ENCODE measurements around the gene SDHA.
"Not testable (repeated sequence)": the region's sequence is repeated elsewhere in the genome, so short reads cannot be mapped to it uniquely, and the experiment has no call there.

The SDHA gene

GRCh38 chr5:233426-233825 lies 15.3 kb downstream of the SDHA start:
- CTCF ChIA-PET; POLR2A ChIA-PET; H3K4me3 ChIP-seq (ENCODE audit: control insufficient read depth in 1 of 7, extremely low read depth in 1 of 7, insufficient read depth in 4 of 7, low read depth in 2 of 7, low read length in 6 of 7); H3K27ac ChIP-seq (ENCODE audit: insufficient read depth in 1 of 2, low read depth in 1 of 2, low read length in 2 of 2, poor library complexity in 1 of 2, severe bottlenecking in 2 of 2); DNase-seq; H3K4me1 ChIP-seq (ENCODE audit: control extremely low read depth in 1 of 4, control insufficient read depth in 4 of 4, insufficient read depth in 4 of 4, low read length in 3 of 4); H3K9me3 ChIP-seq (ENCODE audit: control extremely low read depth in 1 of 5, control insufficient read depth in 4 of 5, insufficient read depth in 2 of 5, low read depth in 1 of 5, low read length in 4 of 5); H3K27me3 ChIP-seq (replicated peaks in 2 of 5; ENCODE audit: control insufficient read depth in 4 of 5, insufficient read depth in 5 of 5, low read length in 4 of 5): not testable (repeated sequence)
- WGBS (ENCODE audit: insufficient coverage): 96% methylated on average over 18 of the region's 20 CpGs
- peaks cover 18 to 84% (median 39%) of the 10 kb centered on the region in 4 experiments for H3K36me3 ChIP-seq (ENCODE audit: control insufficient read depth in 4 of 4, insufficient read depth in 4 of 4, low read length in 3 of 4)

GRCh38 chr5:234450-234849 lies 16.3 kb downstream of the SDHA start:
- no peaks in the 10 kb centered on the region for H3K4me1 ChIP-seq (ENCODE audit: control extremely low read depth in 1 of 4, control insufficient read depth in 4 of 4, insufficient read depth in 4 of 4, low read length in 3 of 4)
- ChIA-PET CTCF (no interaction called here), POLR2A (interaction anchor here (1.4 kb wide), 1 partner anchor 37 kb away, joined by 4 read pairs; the partner anchor contains the start of gene PDCD6)
- no peak overlapping the region for H3K27ac ChIP-seq (ENCODE audit: insufficient read depth in 1 of 2, low read depth in 1 of 2, low read length in 2 of 2, poor library complexity in 1 of 2, severe bottlenecking in 2 of 2)
- H3K4me3 ChIP-seq (ENCODE audit: control insufficient read depth in 1 of 7, extremely low read depth in 1 of 7, insufficient read depth in 4 of 7, low read depth in 2 of 7, low read length in 6 of 7): no peak overlapping the region
- peaks cover 13 to 81% (median 35%) of the 10 kb centered on the region in 4 experiments for H3K36me3 ChIP-seq (ENCODE audit: control insufficient read depth in 4 of 4, insufficient read depth in 4 of 4, low read length in 3 of 4)
- DNase-seq: no peak
- WGBS (ENCODE audit: insufficient coverage): 95% methylated on average over 4 of the region's 8 CpGs
- H3K9me3 ChIP-seq (ENCODE audit: control extremely low read depth in 1 of 5, control insufficient read depth in 4 of 5, insufficient read depth in 2 of 5, low read depth in 1 of 5, low read length in 4 of 5): no peaks in the 10 kb centered on the region
- H3K27me3 ChIP-seq (replicated peaks in 2 of 5; ENCODE audit: control insufficient read depth in 4 of 5, insufficient read depth in 5 of 5, low read length in 4 of 5): no peaks in the 10 kb centered on the region

GRCh38 chr5:235527-235926 lies 17.4 kb downstream of the SDHA start:
- DNase-seq; H3K27me3 ChIP-seq (replicated peaks in 2 of 5; ENCODE audit: control insufficient read depth in 4 of 5, insufficient read depth in 5 of 5, low read length in 4 of 5); H3K4me1 ChIP-seq (ENCODE audit: control extremely low read depth in 1 of 4, control insufficient read depth in 4 of 4, insufficient read depth in 4 of 4, low read length in 3 of 4); H3K27ac ChIP-seq (ENCODE audit: insufficient read depth in 1 of 2, low read depth in 1 of 2, low read length in 2 of 2, poor library complexity in 1 of 2, severe bottlenecking in 2 of 2); H3K9me3 ChIP-seq (ENCODE audit: control extremely low read depth in 1 of 5, control insufficient read depth in 4 of 5, insufficient read depth in 2 of 5, low read depth in 1 of 5, low read length in 4 of 5); H3K4me3 ChIP-seq (ENCODE audit: control insufficient read depth in 1 of 7, extremely low read depth in 1 of 7, insufficient read depth in 4 of 7, low read depth in 2 of 7, low read length in 6 of 7): not testable (repeated sequence)
- ChIA-PET POLR2A (interaction anchor here (1.4 kb wide), 1 partner anchor 36 kb away, joined by 4 read pairs; the partner anchor contains the start of gene PDCD6), CTCF (interaction anchor here (1.0 kb wide), 1 partner anchor 16 kb away, joined by 3 read pairs; no protein-coding TSS in a partner anchor)
- WGBS (ENCODE audit: insufficient coverage): 95% methylated on average over 4 of the region's 9 CpGs
- H3K36me3 ChIP-seq (ENCODE audit: control insufficient read depth in 4 of 4, insufficient read depth in 4 of 4, low read length in 3 of 4): peaks cover 13 to 80% (median 35%) of the 10 kb centered on the region in 4 experiments

- POLR2A ChIA-PET; H3K27me3 ChIP-seq (replicated peaks in 2 of 5; ENCODE audit: control insufficient read depth in 4 of 5, insufficient read depth in 5 of 5, low read length in 4 of 5); DNase-seq; H3K4me3 ChIP-seq (ENCODE audit: control insufficient read depth in 1 of 7, extremely low read depth in 1 of 7, insufficient read depth in 4 of 7, low read depth in 2 of 7, low read length in 6 of 7); H3K27ac ChIP-seq (ENCODE audit: insufficient read depth in 1 of 2, low read depth in 1 of 2, low read length in 2 of 2, poor library complexity in 1 of 2, severe bottlenecking in 2 of 2); CTCF ChIA-PET; H3K4me1 ChIP-seq (ENCODE audit: control extremely low read depth in 1 of 4, control insufficient read depth in 4 of 4, insufficient read depth in 4 of 4, low read length in 3 of 4): not testable (repeated sequence)
- Histone ChIP-seq H3K9me3 (ENCODE audit: control extremely low read depth in 1 of 5, control insufficient read depth in 4 of 5, insufficient read depth in 2 of 5, low read depth in 1 of 5, low read length in 4 of 5) (peaks cover 0 to 14% (median 3%) of the 10 kb centered on the region in 5 experiments), H3K36me3 (ENCODE audit: control insufficient read depth in 4 of 4, insufficient read depth in 4 of 4, low read length in 3 of 4) (peaks cover 8 to 77% (median 45%) of the 10 kb centered on the region in 4 experiments)
- 96% methylated on average over 5 of the region's 8 CpGs for WGBS (ENCODE audit: insufficient coverage)
These were observed 19.8 kb downstream of the SDHA start for GRCh38 chr5:237931-238330.

GRCh38 chr5:240550-240949 lies 22.4 kb downstream of the SDHA start:
- H3K27me3 ChIP-seq (replicated peaks in 2 of 5; ENCODE audit: control insufficient read depth in 4 of 5, insufficient read depth in 5 of 5, low read length in 4 of 5); DNase-seq; H3K27ac ChIP-seq (ENCODE audit: insufficient read depth in 1 of 2, low read depth in 1 of 2, low read length in 2 of 2, poor library complexity in 1 of 2, severe bottlenecking in 2 of 2); POLR2A ChIA-PET; H3K4me3 ChIP-seq (ENCODE audit: control insufficient read depth in 1 of 7, extremely low read depth in 1 of 7, insufficient read depth in 4 of 7, low read depth in 2 of 7, low read length in 6 of 7): not testable (repeated sequence)
- peaks cover 0 to 21% (median 4%) of the 10 kb centered on the region in 4 experiments for H3K4me1 ChIP-seq (ENCODE audit: control extremely low read depth in 1 of 4, control insufficient read depth in 4 of 4, insufficient read depth in 4 of 4, low read length in 3 of 4)
- WGBS (ENCODE audit: insufficient coverage): 100% methylated on average over 1 of the region's 7 CpGs
- H3K9me3 ChIP-seq (ENCODE audit: control extremely low read depth in 1 of 5, control insufficient read depth in 4 of 5, insufficient read depth in 2 of 5, low read depth in 1 of 5, low read length in 4 of 5): peaks cover 0 to 14% (median 3%) of the 10 kb centered on the region in 5 experiments
- peaks cover 6 to 56% (median 29%) of the 10 kb centered on the region in 4 experiments for H3K36me3 ChIP-seq (ENCODE audit: control insufficient read depth in 4 of 4, insufficient read depth in 4 of 4, low read length in 3 of 4)
- CTCF ChIA-PET: interaction anchor here (1.2 kb wide), 1 partner anchor 22 kb away, joined by 3 read pairs; the partner anchor contains the start of genes CCDC127 and SDHA

- 98% methylated on average over 13 of the region's 13 CpGs for WGBS (ENCODE audit: insufficient coverage)
- DNase-seq; H3K4me3 ChIP-seq (ENCODE audit: control insufficient read depth in 1 of 7, extremely low read depth in 1 of 7, insufficient read depth in 4 of 7, low read depth in 2 of 7, low read length in 6 of 7); H3K27ac ChIP-seq (ENCODE audit: insufficient read depth in 1 of 2, low read depth in 1 of 2, low read length in 2 of 2, poor library complexity in 1 of 2, severe bottlenecking in 2 of 2); POLR2A ChIA-PET; H3K27me3 ChIP-seq (replicated peaks in 2 of 5; ENCODE audit: control insufficient read depth in 4 of 5, insufficient read depth in 5 of 5, low read length in 4 of 5): not testable (repeated sequence)
- Histone ChIP-seq H3K36me3 (ENCODE audit: control insufficient read depth in 4 of 4, insufficient read depth in 4 of 4, low read length in 3 of 4) (peaks cover 3 to 52% (median 29%) of the 10 kb centered on the region in 4 experiments), H3K4me1 (ENCODE audit: control extremely low read depth in 1 of 4, control insufficient read depth in 4 of 4, insufficient read depth in 4 of 4, low read length in 3 of 4) (peaks cover 0 to 21% (median 4%) of the 10 kb centered on the region in 4 experiments), H3K9me3 (ENCODE audit: control extremely low read depth in 1 of 5, control insufficient read depth in 4 of 5, insufficient read depth in 2 of 5, low read depth in 1 of 5, low read length in 4 of 5) (peaks cover 0 to 14% (median 3%) of the 10 kb centered on the region in 5 experiments)
- CTCF ChIA-PET: interaction anchor here (1.2 kb wide), 1 partner anchor 23 kb away, joined by 3 read pairs; the partner anchor contains the start of genes CCDC127 and SDHA
These were observed 23.0 kb downstream of the SDHA start for GRCh38 chr5:241045-241669.

GRCh38 chr5:243683-244367 lies 25.7 kb downstream of the SDHA start:
- H3K4me1 ChIP-seq (ENCODE audit: control extremely low read depth in 1 of 4, control insufficient read depth in 4 of 4, insufficient read depth in 4 of 4, low read length in 3 of 4): peaks cover 0 to 21% (median 4%) of the 10 kb centered on the region in 4 experiments
- H3K27me3 ChIP-seq (replicated peaks in 2 of 5; ENCODE audit: control insufficient read depth in 4 of 5, insufficient read depth in 5 of 5, low read length in 4 of 5); H3K27ac ChIP-seq (ENCODE audit: insufficient read depth in 1 of 2, low read depth in 1 of 2, low read length in 2 of 2, poor library complexity in 1 of 2, severe bottlenecking in 2 of 2); POLR2A ChIA-PET: not testable (repeated sequence)
- CTCF ChIA-PET: interaction anchor here (1.8 kb wide), 1 partner anchor 24 kb away, joined by 4 read pairs; no protein-coding TSS in a partner anchor
- H3K9me3 ChIP-seq (ENCODE audit: control extremely low read depth in 1 of 5, control insufficient read depth in 4 of 5, insufficient read depth in 2 of 5, low read depth in 1 of 5, low read length in 4 of 5): peaks cover 0 to 14% (median 3%) of the 10 kb centered on the region in 5 experiments
- DNase-seq: peak in 2 of 3 donors; percentile 68 to 79
- WGBS (ENCODE audit: insufficient coverage): 1% methylated on average over 5 of the region's 12 CpGs
- peaks cover 5 to 52% (median 32%) of the 10 kb centered on the region in 4 experiments for H3K36me3 ChIP-seq (ENCODE audit: control insufficient read depth in 4 of 4, insufficient read depth in 4 of 4, low read length in 3 of 4)
- peak overlapping the region in 2 of 7 experiments; percentile 49 to 59 for H3K4me3 ChIP-seq (ENCODE audit: control insufficient read depth in 1 of 7, extremely low read depth in 1 of 7, insufficient read depth in 4 of 7, low read depth in 2 of 7, low read length in 6 of 7)

All from common myeloid progenitor, CD34-positive (primary cell).